Measurements from ENCODE around the gene MNAT1. TPM values are rescaled to one million over a fixed set of nuclear protein-coding genes. Genes with fewer than 3 reads are reported as not detected.

The MNAT1 gene
- total RNA-seq, 1 experiment from 2014 or later, result 79.7 TPM

DNA sequence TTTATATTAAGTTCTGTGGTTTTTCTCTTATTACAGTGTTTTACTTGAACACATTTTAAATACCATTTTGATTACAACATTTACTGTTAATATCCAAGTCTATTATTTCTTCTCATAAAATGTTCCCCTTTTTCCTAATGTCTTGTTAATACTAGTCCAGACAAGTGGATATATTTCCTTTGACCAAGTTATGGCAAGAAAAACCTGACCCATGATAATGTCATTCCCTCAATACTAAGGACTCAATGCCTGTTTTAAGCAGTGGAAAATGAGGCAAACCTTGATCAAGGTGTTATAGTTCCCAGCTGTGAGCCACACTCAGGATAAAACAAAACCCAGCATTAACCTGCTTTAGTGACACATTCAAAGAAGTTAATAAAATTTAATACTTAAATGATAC lies 234.1 kb downstream of the MNAT1 start:
- H3K79me2 ChIP-seq (ENCODE audit: low read depth), result no peaks in the 10 kb centered on the region
- H2AFZ ChIP-seq, result no peak overlapping the region
- no peaks in the 10 kb centered on the region for H3K9me3 ChIP-seq (ENCODE audit: insufficient read depth, low read depth)
- no peak overlapping the region for H3K4me3 ChIP-seq
- no peak overlapping the region for H3K27ac ChIP-seq
- BruUV-seq (replicated peaks), result no TSS peak
- ChIA-PET CTCF (no interaction called here), POLR2A (ENCODE audit: unreplicated experiment) (interaction anchor here (0.6 kb wide), 1 partner anchor 12 kb away, joined by 5 read pairs; the partner anchor contains the start of genes SLC38A6 and TRMT5)
- TF ChIP-seq EZH2 (IDR thresholded peaks at IDR 0.05; ENCODE audit: low read depth), result no peak
- TF ChIP-seq CTCF (conservative IDR thresholded peaks at IDR 0.05), result no peak
- H3K4me2 ChIP-seq, result no peak overlapping the region
- H3K27me3 ChIP-seq (ENCODE audit: insufficient read depth, low read depth), result no peaks in the 10 kb centered on the region
- no peaks in the 10 kb centered on the region for H4K20me1 ChIP-seq (ENCODE audit: insufficient read depth)
- no peak for DNase-seq
- no peaks in the 10 kb centered on the region for H3K4me1 ChIP-seq (replicated peaks; ENCODE audit: insufficient read depth)
- H3F3A ChIP-seq (ENCODE audit: insufficient read depth, low read depth), result peaks cover 7% of the 10 kb centered on the region
- H3K9me2 ChIP-seq (ENCODE audit: insufficient read depth), result no peaks in the 10 kb centered on the region
- H3K36me3 ChIP-seq (ENCODE audit: low read depth), result peaks cover 10% of the 10 kb centered on the region; the same call in 1 of the 2 replicates
- intact Hi-C loops (cut with micrococcal nuclease; ENCODE audit: unreplicated experiment), result no loop called here

DNA sequence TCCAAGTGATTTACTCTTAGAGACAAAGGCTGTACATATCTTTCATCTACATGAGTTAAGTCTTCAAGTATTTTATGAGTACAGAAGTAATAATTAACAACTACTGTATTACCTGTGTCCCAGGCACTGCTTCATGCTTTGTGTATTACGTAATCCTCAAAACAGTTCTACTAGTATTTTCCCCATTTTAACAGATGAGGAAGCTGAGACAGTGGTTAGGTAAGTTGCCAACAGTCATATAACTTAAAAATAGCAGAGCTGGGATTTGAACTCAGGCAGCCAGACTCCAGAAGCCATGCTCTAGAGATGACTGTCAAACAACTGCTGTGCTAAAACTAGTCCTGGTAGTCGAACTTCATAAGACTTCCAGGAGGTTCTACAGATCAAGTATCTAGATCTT lies 235.6 kb downstream of the MNAT1 start:
- DNase-seq, result peak in 1 of 2 experiments; percentile 34
- no peak overlapping the region for H3K4me3 ChIP-seq
- H3K9me2 ChIP-seq (ENCODE audit: insufficient read depth), result no peaks in the 10 kb centered on the region
- peaks cover 13% of the 10 kb centered on the region for H3F3A ChIP-seq (ENCODE audit: insufficient read depth, low read depth)
- H4K20me1 ChIP-seq (ENCODE audit: insufficient read depth), result no peaks in the 10 kb centered on the region
- TF ChIP-seq EZH2 (IDR thresholded peaks at IDR 0.05; ENCODE audit: low read depth) (no peak), CTCF (conservative IDR thresholded peaks at IDR 0.05) (no peak)
- peaks cover 11% of the 10 kb centered on the region; the same call in 1 of the 2 replicates for H3K36me3 ChIP-seq (ENCODE audit: low read depth)
- H3K4me1 ChIP-seq (replicated peaks; ENCODE audit: insufficient read depth), result no peaks in the 10 kb centered on the region
- no peak overlapping the region for H2AFZ ChIP-seq
- H3K9me3 ChIP-seq (ENCODE audit: insufficient read depth, low read depth), result no peaks in the 10 kb centered on the region
- BruUV-seq (replicated peaks), result no TSS peak
- no peak overlapping the region for H3K27ac ChIP-seq
- no peaks in the 10 kb centered on the region for H3K27me3 ChIP-seq (ENCODE audit: insufficient read depth, low read depth)
- intact Hi-C loops (cut with micrococcal nuclease; ENCODE audit: unreplicated experiment), result no loop called here
- ChIA-PET CTCF (no interaction called here), POLR2A (ENCODE audit: unreplicated experiment) (no interaction called here)
- H3K79me2 ChIP-seq (ENCODE audit: low read depth), result no peaks in the 10 kb centered on the region
- no peak overlapping the region for H3K4me2 ChIP-seq

DNA sequence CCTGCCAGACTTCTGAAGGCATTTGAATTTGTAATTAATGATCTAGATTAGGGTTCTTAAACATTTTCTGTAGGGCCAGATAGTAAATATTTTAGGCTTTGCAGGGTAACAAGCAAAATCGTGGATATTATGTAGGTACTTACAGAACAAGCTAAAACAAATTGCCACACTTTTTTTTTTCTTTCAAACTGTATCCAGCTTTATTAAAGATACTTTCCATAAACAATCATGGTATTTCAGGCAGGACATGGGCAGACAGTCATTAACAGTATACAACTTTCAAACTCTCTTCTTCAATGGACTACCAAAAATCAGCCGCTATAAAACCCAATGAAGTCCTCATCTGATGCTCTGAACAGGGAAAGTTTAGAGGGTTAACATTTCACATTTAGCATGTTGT lies 236.7 kb downstream of the MNAT1 start:
- H2AFZ ChIP-seq, result no peak overlapping the region
- intact Hi-C loops (cut with micrococcal nuclease; ENCODE audit: unreplicated experiment), result no loop called here
- no peaks in the 10 kb centered on the region for H4K20me1 ChIP-seq (ENCODE audit: insufficient read depth)
- TF ChIP-seq EZH2 (IDR thresholded peaks at IDR 0.05; ENCODE audit: low read depth) (no peak), CTCF (conservative IDR thresholded peaks at IDR 0.05) (no peak)
- DNase-seq, result peak in 1 of 2 experiments; percentile 20
- no peaks in the 10 kb centered on the region for H3K4me1 ChIP-seq (replicated peaks; ENCODE audit: insufficient read depth)
- H3K4me3 ChIP-seq, result no peak overlapping the region
- no peaks in the 10 kb centered on the region for H3K9me2 ChIP-seq (ENCODE audit: insufficient read depth)
- BruUV-seq (replicated peaks), result no TSS peak
- H3K79me2 ChIP-seq (ENCODE audit: low read depth), result 0 out of 2 replicates have a peak, but pooled peaks cover 2% of the 10 kb centered on the region
- H3K4me2 ChIP-seq, result no peak overlapping the region
- H3K36me3 ChIP-seq (ENCODE audit: low read depth), result peaks cover 21% of the 10 kb centered on the region; the same call in 1 of the 2 replicates
- no peaks in the 10 kb centered on the region for H3K9me3 ChIP-seq (ENCODE audit: insufficient read depth, low read depth)
- peaks cover 13% of the 10 kb centered on the region for H3F3A ChIP-seq (ENCODE audit: insufficient read depth, low read depth)
- ChIA-PET POLR2A (ENCODE audit: unreplicated experiment) (no interaction called here), CTCF (no interaction called here)
- no peak overlapping the region for H3K27ac ChIP-seq
- H3K27me3 ChIP-seq (ENCODE audit: insufficient read depth, low read depth), result no peaks in the 10 kb centered on the region

Measured in PC-9 (cell line).